Uterus (tissue), 2 donors: Measurements from ENCODE around the gene MEF2C.

Experiments
- POLR2A ChIP-seq, 2 donors: fragments of 450-650 bp; IDR thresholded peaks; one replicate each; pipeline ENCODE4 v1.6.1; 2016; ENCODE audit warnings: antibody characterized with exemption in 2 of 2, mild to moderate bottlenecking in 1 of 2, moderate library complexity in 1 of 2
- TF ChIP-seq, protein P1 (sequence below), 4 experiments: fragments of 200-600 bp in 2 of 4; fragments of 450-650 bp in 2 of 4; sonication (generic) in 2 of 4; IDR thresholded peaks; one replicate each; pipeline ENCODE4 v1.5.1; 2016 to 2019; ENCODE audit warnings: antibody characterized with exemption in 4 of 4, mild to moderate bottlenecking in 2 of 4, moderate library complexity in 1 of 4

DNA sequence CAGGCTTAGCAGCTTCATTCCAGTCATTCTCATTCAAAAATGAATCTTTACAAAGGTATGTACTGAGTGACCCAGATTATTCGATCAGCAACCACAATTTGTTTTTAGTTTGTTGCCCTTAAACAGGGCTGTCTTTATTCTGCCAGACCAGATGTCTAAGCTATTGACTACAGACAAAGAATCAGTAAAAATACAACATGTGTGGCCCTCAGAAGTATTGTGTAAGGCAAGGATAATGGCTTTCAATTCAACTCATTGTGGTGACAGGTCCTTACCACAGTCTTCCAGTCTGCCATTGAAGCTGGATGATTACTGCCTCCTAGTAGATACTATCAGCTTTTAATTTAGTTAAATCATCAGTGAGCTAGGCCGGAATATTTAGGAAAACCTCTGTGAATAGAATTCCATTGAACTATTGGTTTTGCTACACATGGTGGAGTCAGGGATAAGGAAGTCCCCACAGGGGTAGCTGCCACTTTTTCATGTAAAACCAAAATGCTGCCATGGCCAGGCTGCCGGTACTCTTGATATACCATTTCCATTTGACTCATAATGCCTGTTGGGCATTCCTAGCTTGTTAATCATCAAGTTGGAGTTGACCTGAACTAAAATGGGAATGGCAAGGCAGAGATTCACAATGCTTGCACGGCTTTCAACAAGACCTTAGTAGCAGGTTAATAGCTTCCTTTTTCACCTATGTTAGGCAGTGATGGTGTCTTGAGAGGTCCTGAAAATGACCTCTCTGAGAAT is 175.6 kb downstream of the MEF2C start:
- TF ChIP-seq, protein P1, sequence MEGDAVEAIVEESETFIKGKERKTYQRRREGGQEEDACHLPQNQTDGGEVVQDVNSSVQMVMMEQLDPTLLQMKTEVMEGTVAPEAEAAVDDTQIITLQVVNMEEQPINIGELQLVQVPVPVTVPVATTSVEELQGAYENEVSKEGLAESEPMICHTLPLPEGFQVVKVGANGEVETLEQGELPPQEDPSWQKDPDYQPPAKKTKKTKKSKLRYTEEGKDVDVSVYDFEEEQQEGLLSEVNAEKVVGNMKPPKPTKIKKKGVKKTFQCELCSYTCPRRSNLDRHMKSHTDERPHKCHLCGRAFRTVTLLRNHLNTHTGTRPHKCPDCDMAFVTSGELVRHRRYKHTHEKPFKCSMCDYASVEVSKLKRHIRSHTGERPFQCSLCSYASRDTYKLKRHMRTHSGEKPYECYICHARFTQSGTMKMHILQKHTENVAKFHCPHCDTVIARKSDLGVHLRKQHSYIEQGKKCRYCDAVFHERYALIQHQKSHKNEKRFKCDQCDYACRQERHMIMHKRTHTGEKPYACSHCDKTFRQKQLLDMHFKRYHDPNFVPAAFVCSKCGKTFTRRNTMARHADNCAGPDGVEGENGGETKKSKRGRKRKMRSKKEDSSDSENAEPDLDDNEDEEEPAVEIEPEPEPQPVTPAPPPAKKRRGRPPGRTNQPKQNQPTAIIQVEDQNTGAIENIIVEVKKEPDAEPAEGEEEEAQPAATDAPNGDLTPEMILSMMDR (IDR thresholded peaks at IDR 0.05), result no peak
- TF ChIP-seq POLR2A (IDR thresholded peaks at IDR 0.05), result no peak
